CD4-positive, alpha-beta T cell treated with Interleukin-1 beta for 1 hour (primary cell): Measurements from ENCODE around the gene OSGIN1.

Experiments used
- DNase-seq, 2 donors: peaks; one replicate each; pipeline ENCODE4 v3.0.0-alpha.2; 2020 to 2022

The OSGIN1 gene, protein sequence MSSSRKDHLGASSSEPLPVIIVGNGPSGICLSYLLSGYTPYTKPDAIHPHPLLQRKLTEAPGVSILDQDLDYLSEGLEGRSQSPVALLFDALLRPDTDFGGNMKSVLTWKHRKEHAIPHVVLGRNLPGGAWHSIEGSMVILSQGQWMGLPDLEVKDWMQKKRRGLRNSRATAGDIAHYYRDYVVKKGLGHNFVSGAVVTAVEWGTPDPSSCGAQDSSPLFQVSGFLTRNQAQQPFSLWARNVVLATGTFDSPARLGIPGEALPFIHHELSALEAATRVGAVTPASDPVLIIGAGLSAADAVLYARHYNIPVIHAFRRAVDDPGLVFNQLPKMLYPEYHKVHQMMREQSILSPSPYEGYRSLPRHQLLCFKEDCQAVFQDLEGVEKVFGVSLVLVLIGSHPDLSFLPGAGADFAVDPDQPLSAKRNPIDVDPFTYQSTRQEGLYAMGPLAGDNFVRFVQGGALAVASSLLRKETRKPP

DNA sequence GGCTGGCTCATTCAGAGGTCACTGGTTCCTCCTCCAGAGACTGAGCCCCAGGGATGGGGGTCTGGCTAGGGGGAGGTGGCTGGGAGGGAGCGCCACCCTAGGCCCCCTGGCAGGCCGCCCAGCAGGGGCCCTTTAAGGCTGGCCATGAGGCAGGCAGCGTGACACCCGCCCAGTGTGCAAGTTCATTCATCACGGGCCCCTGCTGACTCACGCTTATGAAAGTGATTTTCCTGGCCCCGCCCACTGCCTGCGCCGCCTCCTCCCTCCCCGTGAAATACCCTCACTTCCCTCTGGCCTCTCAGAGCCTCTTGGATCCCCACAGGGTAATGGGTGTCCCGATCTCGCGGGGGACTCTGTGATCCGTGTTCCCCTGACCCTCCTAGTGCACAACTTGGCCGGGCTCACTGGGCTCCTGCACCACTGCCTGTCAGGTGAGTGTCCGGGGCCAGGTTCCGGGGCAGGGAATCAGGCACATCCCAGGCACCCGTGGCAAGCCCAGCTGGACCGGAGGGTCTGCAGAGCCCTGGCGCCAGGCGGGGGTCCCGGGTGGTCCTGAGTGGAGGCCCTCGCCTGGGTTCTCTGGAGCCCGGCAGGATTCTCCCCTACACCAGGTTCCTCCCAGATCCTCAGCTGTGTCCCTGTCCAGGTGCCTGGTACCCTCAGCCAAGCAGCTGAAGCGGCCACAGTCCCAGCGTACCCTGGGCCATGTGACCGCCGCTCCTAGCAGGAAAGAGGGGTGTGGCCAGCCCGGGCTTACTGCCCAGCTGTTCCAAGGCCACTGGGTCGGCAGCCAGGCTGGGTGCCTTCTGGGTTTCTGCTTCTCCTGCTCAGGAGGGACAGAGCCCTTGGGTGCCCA lies at the start of gene OSGIN1:
Gene OSGIN1 (plus strand): TSS at position 301 of the 856 bp plus-strand sequence. CDS start 4,432 bp downstream, outside the sequence.
- DNase-seq, result peak; percentile 28 to 77

DNA sequence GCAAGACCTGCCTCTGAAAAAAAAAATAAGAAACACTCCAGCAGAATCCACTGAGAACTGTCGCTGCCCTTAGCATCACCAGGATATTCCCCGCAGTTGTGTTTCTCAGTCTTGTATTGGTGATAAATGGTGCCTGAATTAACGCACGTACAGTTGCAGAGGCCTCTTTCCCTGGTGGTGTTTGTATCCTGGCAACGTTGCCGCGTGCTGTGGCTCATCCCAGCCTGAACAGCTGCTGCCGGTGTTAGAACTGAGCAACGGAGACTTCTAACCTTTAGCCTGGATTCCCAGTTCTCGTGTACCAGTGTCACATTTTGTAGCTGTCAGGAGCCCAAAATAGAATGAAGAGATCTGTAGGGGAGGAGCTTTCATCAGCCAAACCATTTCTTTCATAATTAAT lies 49.3 kb upstream of the OSGIN1 start:
- no peak for DNase-seq

DNA sequence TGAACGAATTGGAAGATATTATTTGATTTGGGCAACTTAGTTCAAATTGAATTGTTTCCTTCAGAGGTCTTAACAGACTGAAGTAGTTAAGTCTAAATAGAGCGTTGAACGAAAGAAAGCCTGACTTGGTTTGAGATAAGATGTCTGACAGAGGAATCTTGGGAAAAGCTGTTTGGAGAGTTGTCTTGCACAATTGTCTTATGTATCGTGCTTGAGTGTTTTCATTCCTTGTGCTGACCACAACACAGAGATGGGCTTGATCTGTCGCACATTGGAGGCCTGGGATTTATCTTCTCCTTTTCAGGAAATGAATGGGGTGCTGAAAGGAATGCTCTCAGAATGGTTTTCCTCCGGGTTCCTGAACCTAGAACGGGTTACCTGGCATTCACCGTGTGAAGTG lies 46.4 kb upstream of the OSGIN1 start:
- no peak for DNase-seq

GRCh38 chr16:83907111-83907510 lies 45.9 kb upstream of the OSGIN1 start:
- no peak for DNase-seq

DNA sequence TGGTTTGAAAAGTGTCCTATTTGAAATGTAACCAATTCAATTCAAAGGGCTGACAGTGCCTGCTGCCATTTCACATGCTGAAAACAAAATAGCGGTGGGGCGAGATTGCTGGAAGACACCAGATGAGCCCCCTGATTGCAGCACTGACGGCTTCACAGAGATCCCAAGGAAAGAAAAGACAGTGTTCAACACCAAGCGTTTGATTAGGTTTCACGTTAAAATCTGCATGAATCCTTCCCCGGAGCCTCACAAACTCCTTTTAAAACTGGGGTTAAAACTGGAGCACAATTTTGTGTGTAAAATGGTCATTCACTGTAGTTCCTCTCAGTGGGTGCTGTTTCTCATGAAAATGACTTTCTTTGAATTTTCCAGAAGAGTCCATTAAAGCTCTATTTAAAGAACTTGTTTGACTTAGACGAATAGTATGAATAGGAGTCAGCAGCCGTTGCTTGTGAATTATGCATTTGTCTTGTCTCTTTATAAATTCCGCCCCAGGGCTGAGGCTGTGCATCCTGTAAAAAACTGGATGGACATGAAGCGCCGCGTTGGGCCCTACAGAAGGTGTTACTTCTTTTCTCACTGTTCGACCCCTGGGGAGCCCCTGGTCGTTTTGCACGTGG lies 45.3 kb upstream of the OSGIN1 start:
- no peak for DNase-seq

- no peak for DNase-seq
Measured at GRCh38 chr16:83908798-83909197, 44.2 kb upstream of the OSGIN1 start.

GRCh38 chr16:83911290-83911689 lies 41.8 kb upstream of the OSGIN1 start:
- no peak for DNase-seq

DNA sequence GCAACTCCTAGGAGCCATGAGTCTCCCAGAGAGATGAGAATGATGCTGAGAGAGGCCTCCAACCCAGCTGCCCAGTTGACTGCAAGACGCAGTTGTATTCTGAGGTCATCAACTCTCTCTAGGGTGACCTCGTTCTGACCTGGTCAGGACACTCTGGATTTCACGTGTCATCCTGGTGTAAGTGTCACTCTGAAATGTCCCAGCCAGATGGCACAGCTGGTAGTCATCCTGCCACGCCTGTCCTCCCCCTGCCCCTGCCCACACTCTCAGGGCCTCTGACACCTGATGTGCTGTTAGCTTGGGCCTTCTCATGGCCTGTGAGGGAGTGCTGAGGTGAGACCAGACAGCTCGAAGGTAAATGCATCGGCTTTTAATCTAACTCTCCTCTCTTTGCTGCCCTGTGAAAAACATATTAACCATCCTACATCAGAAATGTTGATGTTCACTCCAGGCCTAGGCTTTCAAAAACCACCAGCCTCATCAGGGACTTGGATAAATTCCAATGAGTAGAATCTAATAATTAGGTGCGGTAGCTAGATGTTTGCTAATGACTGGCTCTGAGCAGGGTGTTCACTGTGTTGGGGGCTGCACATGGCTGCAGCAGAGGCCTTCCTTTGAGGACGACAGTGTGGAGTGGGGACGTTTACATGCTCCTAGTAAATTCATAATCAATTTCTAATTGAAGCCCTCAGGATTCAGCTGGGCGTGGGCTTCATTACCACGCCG lies 40.4 kb upstream of the OSGIN1 start:
- DNase-seq, result no peak

GRCh38 chr16:83913245-83913633 lies 39.8 kb upstream of the OSGIN1 start:
- DNase-seq, result no peak

DNA sequence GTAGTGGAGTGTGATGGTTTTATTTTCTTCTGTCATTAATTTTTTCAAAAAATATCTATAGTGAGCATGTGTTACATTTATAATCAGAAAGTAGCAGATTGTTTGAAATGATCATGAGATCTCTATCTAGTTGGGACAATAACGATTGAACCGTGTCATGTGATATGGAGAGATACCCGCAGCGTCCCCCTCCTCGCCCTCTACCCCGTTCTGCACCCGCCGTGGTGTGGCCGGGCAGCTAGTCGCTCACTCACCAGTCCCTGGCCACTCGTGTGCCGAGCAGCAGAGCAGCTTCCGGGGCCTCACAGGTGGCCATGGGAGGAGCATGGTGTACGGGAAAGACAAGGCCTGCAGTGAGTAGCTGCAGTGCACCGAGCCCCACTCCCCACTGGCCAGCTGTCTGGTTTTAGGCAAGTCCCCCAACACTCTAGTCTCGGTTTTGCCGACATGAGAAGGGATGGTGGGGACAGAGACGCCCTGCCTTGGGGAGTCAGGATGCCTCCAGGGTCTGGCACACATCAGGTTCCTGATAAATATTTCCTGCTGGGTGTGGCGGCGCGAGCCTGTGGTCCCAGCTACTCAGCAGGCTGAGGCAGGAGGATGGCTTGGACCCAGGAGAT lies 38.8 kb upstream of the OSGIN1 start:
- no peak for DNase-seq

DNA sequence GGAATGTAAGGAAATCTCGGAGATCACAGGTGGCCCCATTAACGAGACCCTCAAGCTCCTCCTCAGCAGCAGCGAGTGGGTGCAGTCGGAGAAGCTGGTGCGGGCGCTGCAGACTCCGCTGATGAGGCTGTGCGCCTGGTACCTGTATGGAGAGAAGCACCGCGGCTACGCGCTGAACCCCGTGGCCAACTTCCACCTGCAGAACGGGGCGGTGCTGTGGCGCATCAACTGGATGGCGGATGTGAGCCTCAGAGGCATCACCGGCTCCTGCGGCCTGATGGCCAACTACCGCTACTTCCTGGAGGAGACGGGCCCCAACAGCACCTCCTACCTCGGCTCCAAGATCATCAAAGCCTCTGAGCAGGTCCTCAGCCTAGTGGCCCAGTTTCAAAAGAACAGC lies 38.0 kb upstream of the OSGIN1 start:
- no peak for DNase-seq

- DNase-seq, result no peak
Measured at GRCh38 chr16:83915491-83915890, 37.5 kb upstream of the OSGIN1 start.

DNA sequence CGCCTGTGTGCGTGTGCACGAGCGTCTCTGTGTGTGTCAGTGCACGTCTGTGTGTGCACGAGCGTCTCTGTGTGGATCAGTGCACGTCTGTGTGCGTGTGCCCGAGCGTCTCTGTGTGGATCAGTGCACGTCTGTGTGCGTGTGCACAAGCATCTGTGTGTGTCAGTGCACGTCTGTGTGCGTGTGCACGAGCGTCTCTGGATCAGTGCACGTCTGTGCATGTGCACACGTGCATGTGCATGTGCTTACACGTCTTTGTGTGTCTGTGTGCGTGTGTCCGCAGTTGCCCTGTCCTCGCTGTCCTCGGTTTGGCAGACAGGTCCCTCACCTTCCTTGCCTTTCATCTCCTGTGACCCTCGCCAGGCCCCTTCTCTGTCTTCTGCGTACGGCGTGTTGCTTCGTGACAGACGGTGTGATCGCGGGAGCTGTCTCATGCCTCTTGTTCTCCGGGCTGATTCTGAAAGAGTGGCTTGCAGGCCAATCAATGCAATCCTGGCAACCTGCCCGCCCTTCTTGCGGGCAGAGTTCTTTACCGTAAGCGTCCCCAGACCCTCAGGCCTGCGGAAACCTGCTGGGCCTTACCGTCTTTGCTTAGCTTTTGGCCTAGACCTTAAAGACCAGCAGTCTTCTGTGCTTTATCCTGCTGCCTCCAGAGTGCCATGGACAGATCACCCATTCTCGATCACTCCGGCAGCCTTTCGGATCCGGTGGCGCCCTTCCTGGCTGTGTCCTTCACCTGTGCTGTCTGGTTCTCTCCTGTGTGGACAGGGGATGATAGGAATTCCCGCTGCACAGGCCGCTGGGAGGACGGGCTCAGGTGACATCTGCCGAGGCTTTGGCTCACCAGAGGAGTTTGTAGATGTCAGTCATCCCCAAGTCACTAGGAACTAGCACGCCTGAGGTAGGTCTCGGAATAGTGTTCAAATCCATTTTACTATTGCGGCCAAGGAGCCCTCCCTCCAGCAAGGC lies 35.6 kb upstream of the OSGIN1 start:
- DNase-seq, result no peak

GRCh38 chr16:83920894-83921491 lies 32.0 kb upstream of the OSGIN1 start:
- DNase-seq, result no peak

DNA sequence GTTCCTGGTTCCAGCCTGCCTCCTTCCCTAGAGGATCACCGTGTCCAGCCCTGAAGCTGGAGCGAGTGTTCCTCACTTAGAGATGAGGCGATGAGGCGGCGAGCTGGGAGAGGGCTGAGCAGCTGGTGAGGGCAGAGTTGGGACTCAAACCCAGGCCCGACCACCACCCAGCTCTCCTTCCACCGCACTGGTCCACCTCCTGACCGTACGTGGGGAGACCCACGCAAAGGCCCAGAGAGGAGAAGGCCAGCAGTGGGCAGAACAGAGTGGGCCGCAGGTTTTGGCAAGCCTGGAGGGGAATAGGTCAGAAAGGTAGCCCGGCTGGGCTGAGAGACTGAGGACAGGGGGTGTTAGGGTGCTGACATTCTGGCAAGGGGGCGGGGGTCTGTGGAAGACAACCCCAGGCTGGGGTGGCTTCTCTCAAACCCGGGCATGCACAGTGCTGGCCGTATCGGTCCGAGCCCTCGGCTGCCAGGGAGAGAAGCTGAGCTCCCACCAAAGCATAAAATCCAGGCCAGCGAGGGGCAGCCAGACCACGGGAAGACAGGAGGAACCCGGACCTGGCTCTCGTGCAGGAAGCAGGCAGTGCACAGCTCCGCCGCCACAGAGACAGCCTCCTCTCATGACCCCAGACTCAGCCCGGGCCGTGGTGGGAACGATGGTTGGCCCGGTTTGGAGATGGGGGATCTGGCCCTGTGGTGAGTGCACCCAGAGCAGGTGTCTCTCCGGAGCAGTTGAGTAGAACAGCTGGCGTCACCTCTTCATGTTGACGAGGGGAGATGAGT lies 29.3 kb upstream of the OSGIN1 start:
- DNase-seq, result no peak

- no peak for DNase-seq
Measured at GRCh38 chr16:83924686-83925085, 28.4 kb upstream of the OSGIN1 start.

GRCh38 chr16:83925095-83925905 lies 27.7 kb upstream of the OSGIN1 start:
- no peak for DNase-seq

DNA sequence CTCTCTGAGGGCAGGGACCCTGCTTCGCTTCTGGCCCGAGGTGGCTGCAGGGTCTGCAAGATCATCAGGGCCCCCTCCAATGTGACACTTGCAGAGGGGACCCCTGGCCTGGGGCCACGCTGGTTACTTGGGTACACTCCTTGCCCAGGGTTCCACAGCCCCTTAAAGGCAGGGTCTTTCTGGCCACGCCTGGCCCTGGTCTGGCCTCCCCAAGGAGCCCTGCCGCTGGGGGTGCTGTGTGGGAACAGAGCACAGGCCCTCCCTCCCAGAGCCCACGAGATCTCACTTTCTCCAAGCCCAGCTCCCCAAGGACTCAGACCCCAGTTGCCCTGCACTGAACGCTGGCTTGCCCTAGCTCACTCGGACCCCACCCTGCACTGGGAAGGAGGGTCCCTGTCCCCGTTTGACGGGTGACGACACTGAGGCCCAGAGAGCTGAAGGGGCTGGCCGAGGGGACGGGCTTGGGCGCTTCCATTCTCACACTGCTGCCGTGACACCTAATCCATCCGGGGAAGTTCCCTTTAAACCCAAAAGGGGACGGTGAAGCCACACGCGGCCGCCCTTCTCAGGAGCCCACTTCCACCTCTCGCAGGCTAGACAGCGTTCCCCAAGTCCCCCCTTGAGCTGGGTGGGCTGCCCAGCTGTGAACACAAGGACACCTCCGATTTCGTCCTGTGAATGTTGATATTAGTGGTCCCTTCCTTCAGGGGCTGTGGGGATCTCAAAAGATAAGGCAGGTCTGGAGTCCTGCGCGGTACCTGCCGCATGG lies 26.9 kb upstream of the OSGIN1 start:
- DNase-seq, result no peak
